ENCODE data around the gene MRPS6.

The MRPS6 gene

DNA sequence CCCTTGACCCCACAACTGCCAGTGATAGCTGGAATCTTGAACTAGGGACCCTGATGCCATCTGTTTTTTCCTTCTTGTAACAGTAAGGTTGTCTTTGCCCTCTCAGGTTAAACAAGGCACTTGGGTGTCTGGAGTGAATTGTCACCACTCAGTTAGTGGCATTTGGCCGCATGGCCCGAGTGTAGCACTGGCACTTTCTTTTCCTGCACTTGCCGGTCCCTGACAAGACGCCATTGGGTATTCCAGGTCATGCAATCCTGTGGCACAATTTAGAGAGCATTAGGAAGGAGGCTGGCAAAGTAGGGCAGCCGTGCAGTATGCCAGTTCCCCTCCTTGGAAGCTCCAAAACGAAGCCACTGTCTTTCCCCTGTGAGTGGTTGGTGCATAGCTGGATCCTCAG lies 70.8 kb downstream of the MRPS6 start:
- Histone ChIP-seq H4K20me1 (ENCODE audit: insufficient read depth, low read length) (no peaks in the 10 kb centered on the region), H3K79me2 (ENCODE audit: low read length) (peaks cover 18% of the 10 kb centered on the region), H2AFZ (ENCODE audit: low read depth, low read length) (no peak overlapping the region), H3K4me3 (ENCODE audit: low read length) (no peak overlapping the region), H3K4me1 (ENCODE audit: low read length) (no peaks in the 10 kb centered on the region), H3K4me2 (ENCODE audit: low read length) (no peak overlapping the region), H3K27me3 (ENCODE audit: low read depth, low read length) (no peaks in the 10 kb centered on the region), H3K36me3 (replicated peaks; ENCODE audit: low read depth, low read length) (peaks cover 27% of the 10 kb centered on the region), H3K9ac (ENCODE audit: low read length) (no peak overlapping the region), H3K9me3 (ENCODE audit: insufficient read depth, low read length) (no peaks in the 10 kb centered on the region), H3K27ac (ENCODE audit: low read length) (no peak overlapping the region)
- TF ChIP-seq, protein P1, sequence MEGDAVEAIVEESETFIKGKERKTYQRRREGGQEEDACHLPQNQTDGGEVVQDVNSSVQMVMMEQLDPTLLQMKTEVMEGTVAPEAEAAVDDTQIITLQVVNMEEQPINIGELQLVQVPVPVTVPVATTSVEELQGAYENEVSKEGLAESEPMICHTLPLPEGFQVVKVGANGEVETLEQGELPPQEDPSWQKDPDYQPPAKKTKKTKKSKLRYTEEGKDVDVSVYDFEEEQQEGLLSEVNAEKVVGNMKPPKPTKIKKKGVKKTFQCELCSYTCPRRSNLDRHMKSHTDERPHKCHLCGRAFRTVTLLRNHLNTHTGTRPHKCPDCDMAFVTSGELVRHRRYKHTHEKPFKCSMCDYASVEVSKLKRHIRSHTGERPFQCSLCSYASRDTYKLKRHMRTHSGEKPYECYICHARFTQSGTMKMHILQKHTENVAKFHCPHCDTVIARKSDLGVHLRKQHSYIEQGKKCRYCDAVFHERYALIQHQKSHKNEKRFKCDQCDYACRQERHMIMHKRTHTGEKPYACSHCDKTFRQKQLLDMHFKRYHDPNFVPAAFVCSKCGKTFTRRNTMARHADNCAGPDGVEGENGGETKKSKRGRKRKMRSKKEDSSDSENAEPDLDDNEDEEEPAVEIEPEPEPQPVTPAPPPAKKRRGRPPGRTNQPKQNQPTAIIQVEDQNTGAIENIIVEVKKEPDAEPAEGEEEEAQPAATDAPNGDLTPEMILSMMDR (IDR thresholded peaks at IDR 0.05; ENCODE audit: low read depth, low read length): no peak
- TF ChIP-seq EZH2phosphoT487 (IDR thresholded peaks at IDR 0.05; ENCODE audit: low read depth): no peak

DNA sequence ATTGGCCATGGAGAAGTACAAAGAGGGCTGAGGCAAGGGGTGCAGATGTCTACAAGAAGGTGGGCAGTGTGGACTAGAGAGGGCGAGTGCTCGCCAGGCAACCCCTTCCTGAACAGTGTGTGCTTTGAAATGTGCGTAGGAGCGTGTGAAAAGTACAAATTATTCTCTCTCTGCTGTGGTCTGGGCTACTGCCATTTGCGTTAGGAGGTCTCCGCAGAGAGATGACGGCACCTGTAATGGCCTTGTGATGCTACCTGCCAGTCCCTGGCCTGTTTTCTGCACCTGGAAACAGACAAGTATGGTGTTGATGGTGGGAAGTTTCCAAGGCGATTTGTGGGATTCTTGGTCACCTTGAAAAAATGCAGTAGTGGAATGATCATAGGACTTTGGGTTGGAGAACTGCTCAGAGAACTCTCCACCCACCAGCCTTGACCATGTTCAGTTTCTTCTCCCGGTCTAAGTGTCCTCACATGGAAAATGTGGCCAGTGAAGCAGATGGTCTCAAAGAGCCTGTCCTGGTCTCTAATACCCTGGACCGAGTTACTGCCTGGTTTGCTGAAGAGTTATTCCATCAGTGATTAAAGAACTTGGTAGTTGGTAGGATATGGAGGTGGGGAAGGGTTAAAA lies 74.5 kb downstream of the MRPS6 start:
- no peak overlapping the region for H2AFZ ChIP-seq (ENCODE audit: low read depth, low read length)
- no peaks in the 10 kb centered on the region for H4K20me1 ChIP-seq (ENCODE audit: insufficient read depth, low read length)
- no peaks in the 10 kb centered on the region for H3K79me2 ChIP-seq (ENCODE audit: low read length)
- H3K9ac ChIP-seq (ENCODE audit: low read length): no peak overlapping the region
- no peaks in the 10 kb centered on the region for H3K27me3 ChIP-seq (ENCODE audit: low read depth, low read length)
- H3K4me3 ChIP-seq (ENCODE audit: low read length): no peak overlapping the region
- TF ChIP-seq, protein P1 (IDR thresholded peaks at IDR 0.05; ENCODE audit: low read depth, low read length): no peak
- TF ChIP-seq EZH2phosphoT487 (IDR thresholded peaks at IDR 0.05; ENCODE audit: low read depth): no peak
- H3K9me3 ChIP-seq (ENCODE audit: insufficient read depth, low read length): no peaks in the 10 kb centered on the region
- no peaks in the 10 kb centered on the region for H3K4me1 ChIP-seq (ENCODE audit: low read length)
- no peak overlapping the region for H3K4me2 ChIP-seq (ENCODE audit: low read length)
- no peak overlapping the region for H3K27ac ChIP-seq (ENCODE audit: low read length)
- H3K36me3 ChIP-seq (replicated peaks; ENCODE audit: low read depth, low read length): peaks cover 21% of the 10 kb centered on the region

DNA sequence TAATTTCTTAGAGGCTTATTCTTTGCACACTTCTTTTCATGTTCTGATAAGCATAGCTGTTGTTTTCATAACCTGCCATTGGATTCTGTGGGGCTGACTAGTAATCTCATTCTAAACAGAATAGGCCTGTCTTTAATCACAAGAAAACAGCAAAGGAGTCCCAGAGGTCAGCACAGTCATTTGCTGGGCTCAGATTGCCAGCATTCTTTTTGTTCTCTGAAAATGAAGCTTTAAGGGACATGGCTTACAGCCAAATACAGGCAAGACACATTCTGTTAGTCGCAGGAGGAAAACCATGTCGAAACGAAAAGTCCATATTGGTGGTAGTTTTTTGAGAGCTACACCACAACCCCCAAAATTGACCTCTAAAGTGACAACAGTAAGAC lies 75.0 kb downstream of the MRPS6 start:
- Histone ChIP-seq H3K9ac (ENCODE audit: low read length) (no peak overlapping the region), H3K4me2 (ENCODE audit: low read length) (no peak overlapping the region), H2AFZ (ENCODE audit: low read depth, low read length) (no peak overlapping the region), H3K36me3 (replicated peaks; ENCODE audit: low read depth, low read length) (peaks cover 19% of the 10 kb centered on the region), H3K79me2 (ENCODE audit: low read length) (no peaks in the 10 kb centered on the region), H3K4me3 (ENCODE audit: low read length) (no peak overlapping the region), H4K20me1 (ENCODE audit: insufficient read depth, low read length) (no peaks in the 10 kb centered on the region), H3K27me3 (ENCODE audit: low read depth, low read length) (no peaks in the 10 kb centered on the region), H3K9me3 (ENCODE audit: insufficient read depth, low read length) (no peaks in the 10 kb centered on the region), H3K27ac (ENCODE audit: low read length) (no peak overlapping the region), H3K4me1 (ENCODE audit: low read length) (no peaks in the 10 kb centered on the region)
- TF ChIP-seq, protein P1 (IDR thresholded peaks at IDR 0.05; ENCODE audit: low read depth, low read length): no peak
- no peak for TF ChIP-seq EZH2phosphoT487 (IDR thresholded peaks at IDR 0.05; ENCODE audit: low read depth)

DNA sequence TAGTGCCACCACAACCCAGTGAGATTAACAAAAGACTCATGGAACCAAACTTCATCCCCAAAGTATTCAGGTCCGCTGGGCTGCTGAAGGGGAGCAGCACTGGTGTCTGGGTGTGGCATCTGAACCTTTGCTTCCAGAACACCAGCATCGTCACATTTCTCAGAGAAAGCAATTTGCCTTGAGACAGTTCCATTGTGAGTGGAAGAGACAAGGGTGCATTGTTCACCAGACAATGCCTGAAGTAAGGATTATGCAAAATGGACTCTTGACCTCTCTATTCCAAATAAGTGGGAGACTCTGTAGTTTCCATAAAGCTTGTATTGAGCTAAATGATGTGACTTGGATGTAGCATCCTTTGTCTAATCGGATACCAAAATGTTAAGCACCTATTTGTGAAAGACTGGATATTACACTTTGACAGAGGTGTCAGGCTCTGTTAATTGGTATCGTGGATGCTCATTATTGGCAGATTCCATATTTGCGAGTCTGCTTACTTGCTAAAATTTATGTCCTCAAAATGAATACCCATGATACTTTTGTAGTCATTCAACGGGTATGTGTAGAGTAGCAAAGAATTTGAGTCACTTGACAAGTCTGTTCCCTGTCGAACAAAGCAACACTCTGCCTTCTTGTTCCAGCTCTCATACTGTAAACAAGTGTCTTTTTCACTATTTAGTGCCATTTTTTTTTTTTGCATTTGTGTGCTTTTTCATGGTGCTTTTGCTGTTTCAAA lies 75.6 kb downstream of the MRPS6 start:
- Histone ChIP-seq H4K20me1 (ENCODE audit: insufficient read depth, low read length) (no peaks in the 10 kb centered on the region), H3K4me1 (ENCODE audit: low read length) (no peaks in the 10 kb centered on the region), H3K9ac (ENCODE audit: low read length) (no peak overlapping the region), H3K4me3 (ENCODE audit: low read length) (no peak overlapping the region), H2AFZ (ENCODE audit: low read depth, low read length) (no peak overlapping the region), H3K4me2 (ENCODE audit: low read length) (no peak overlapping the region), H3K9me3 (ENCODE audit: insufficient read depth, low read length) (no peaks in the 10 kb centered on the region), H3K27ac (ENCODE audit: low read length) (no peak overlapping the region), H3K36me3 (replicated peaks; ENCODE audit: low read depth, low read length) (peaks cover 14% of the 10 kb centered on the region), H3K27me3 (ENCODE audit: low read depth, low read length) (no peaks in the 10 kb centered on the region), H3K79me2 (ENCODE audit: low read length) (no peaks in the 10 kb centered on the region)
- no peak for TF ChIP-seq EZH2phosphoT487 (IDR thresholded peaks at IDR 0.05; ENCODE audit: low read depth)
- TF ChIP-seq, protein P1 (IDR thresholded peaks at IDR 0.05; ENCODE audit: low read depth, low read length): no peak
